IMR-90 (cell line): ENCODE results near the gene APLN. TPM values are rescaled to one million over a fixed set of nuclear protein-coding genes. Genes with fewer than 3 reads are reported as not detected.

Source experiments
- polyA plus RNA-seq, 3 experiments: library from polyadenylated mRNA; depleted of rRNA; stranded (reverse); fragments of >200 nt; gene quantifications; 2 replicates each; pipeline ENCODE4 v1.2.3, GENCODE V29; 2012; ENCODE audit warnings: low replicate concordance in 1 of 3
- total RNA-seq: library from RNA; depleted of rRNA; stranded (reverse); fragments of >200 nt; gene quantifications from 2 replicates; pipeline ENCODE4 v1.2.3, GENCODE V29; 2012; rRNA removed

APLN gene
- total and polyA plus RNA-seq, 2 of the 4 experiments (the other 2 are of a cell fraction): 0.18 to 0.72 TPM

Other genes starting within 250 kb of the APLN start
- gene SMARCA1, start 131.5 kb downstream of the APLN start, total RNA-seq: 31.0 and 71.4 TPM in 2 replicates
- 24.5 and 32.8 TPM in 2 replicates for gene SMARCA1, start 131.5 kb downstream of the APLN start, polyA plus RNA-seq (2012; rRNA removed)
- 18.9 and 20.6 TPM in 2 replicates for gene OCRL, start 114.7 kb downstream of the APLN start, total RNA-seq
- gene OCRL, start 114.7 kb downstream of the APLN start, polyA plus RNA-seq (2012; rRNA removed): 16.3 and 19.4 TPM in 2 replicates
- gene XPNPEP2, start 84.0 kb upstream of the APLN start, total RNA-seq: under 0.01 TPM in 1 of 2 replicates, not detected in the other
- 0.07 TPM in 1 of 2 replicates, not detected in the other for gene XPNPEP2, start 84.0 kb upstream of the APLN start, polyA plus RNA-seq (2012; rRNA removed)
- not detected in 2 replicates for gene SASH3, start 125.0 kb upstream of the APLN start, total RNA-seq
- gene SASH3, start 125.0 kb upstream of the APLN start, polyA plus RNA-seq (2012; rRNA removed): not detected in 2 replicates
- 14.2 and 17.7 TPM in 2 replicates for gene ZDHHC9, start 188.9 kb upstream of the APLN start, total RNA-seq
- 25.9 and 28.4 TPM in 2 replicates for gene ZDHHC9, start 188.9 kb upstream of the APLN start, polyA plus RNA-seq (2012; rRNA removed)